Ishikawa (cell line): ENCODE results near the gene PLA2G2A.

Source experiments
- CEBPB ChIP-seq: IDR thresholded peaks from 2 replicates; pipeline ENCODE4 v1.6.1; 2012
- EGR1 ChIP-seq: IDR thresholded peaks from 2 replicates; pipeline ENCODE4 v1.6.1; 2012
- EP300 ChIP-seq: IDR thresholded peaks from 2 replicates; pipeline ENCODE4 v1.6.1; 2012; ENCODE audit warnings: borderline replicate concordance
- FOXM1 ChIP-seq: IDR thresholded peaks from 2 replicates; pipeline ENCODE4 v1.6.1; 2012; ENCODE audit warnings: low read depth, borderline replicate concordance
- NFIC ChIP-seq: IDR thresholded peaks from 2 replicates; pipeline ENCODE4 v1.6.1; 2012
- RAD21 ChIP-seq: IDR thresholded peaks from 2 replicates; pipeline ENCODE4 v1.6.1; 2012; ENCODE audit warnings: low read depth
- REST ChIP-seq: IDR thresholded peaks from 2 replicates; pipeline ENCODE4 v1.6.1; 2012; ENCODE audit warnings: low read depth, mild to moderate bottlenecking
- TAF1 ChIP-seq: IDR thresholded peaks from 2 replicates; pipeline ENCODE4 v1.6.1; 2012; ENCODE audit warnings: low read depth, mild to moderate bottlenecking
- TEAD4 ChIP-seq: IDR thresholded peaks from 2 replicates; pipeline ENCODE4 v1.6.1; 2012
- YY1 ChIP-seq: IDR thresholded peaks from 2 replicates; pipeline ENCODE4 v1.6.1; 2012; ENCODE audit warnings: low read depth

GRCh38 chr1:19946971-19947370 lies 32.4 kb downstream of the PLA2G2A start:
- TF ChIP-seq REST (no peak), EP300 (no peak), TAF1 (no peak), NFIC (no peak), CEBPB (no peak), YY1 (no peak), RAD21 (no peak), EGR1 (no peak), TEAD4 (no peak), FOXM1 (no peak)
